NB4 (cell line): ENCODE results near the gene SLC39A8.

Experiments
- DNase-seq: peaks from one replicate; pipeline ENCODE4 v3.0.0; 2010; ENCODE audit warnings: low read depth
- H3K4me3 ChIP-seq: one replicate; pipeline ENCODE4 v1.5.1; 2011; ENCODE audit warnings: mild to moderate bottlenecking, low read depth, low read length, moderate library complexity
- MAX ChIP-seq: IDR thresholded peaks from 2 replicates; pipeline ENCODE4 v1.6.1; 2011; ENCODE audit warnings: low read depth, low read length
- MYC ChIP-seq: IDR thresholded peaks from 2 replicates; pipeline ENCODE4 v1.6.1; 2011; ENCODE audit warnings: low read depth, low read length
- POLR2A ChIP-seq: IDR thresholded peaks from 2 replicates; pipeline ENCODE4 v1.6.1; 2011; ENCODE audit warnings: mild to moderate bottlenecking; ENCODE audit not compliant: insufficient read length; ENCODE audit errors: extremely low read depth
- TF ChIP-seq, protein P1 (sequence below): IDR thresholded peaks from one replicate; pipeline ENCODE4 v1.5.1; 2012; ENCODE audit warnings: low read depth, low read length

The SLC39A8 gene

GRCh38 chr4:102305666-102306065 lies 39.6 kb downstream of the SLC39A8 start:
- DNase-seq, result no peak
- no peak for TF ChIP-seq MAX
- TF ChIP-seq, protein P1, sequence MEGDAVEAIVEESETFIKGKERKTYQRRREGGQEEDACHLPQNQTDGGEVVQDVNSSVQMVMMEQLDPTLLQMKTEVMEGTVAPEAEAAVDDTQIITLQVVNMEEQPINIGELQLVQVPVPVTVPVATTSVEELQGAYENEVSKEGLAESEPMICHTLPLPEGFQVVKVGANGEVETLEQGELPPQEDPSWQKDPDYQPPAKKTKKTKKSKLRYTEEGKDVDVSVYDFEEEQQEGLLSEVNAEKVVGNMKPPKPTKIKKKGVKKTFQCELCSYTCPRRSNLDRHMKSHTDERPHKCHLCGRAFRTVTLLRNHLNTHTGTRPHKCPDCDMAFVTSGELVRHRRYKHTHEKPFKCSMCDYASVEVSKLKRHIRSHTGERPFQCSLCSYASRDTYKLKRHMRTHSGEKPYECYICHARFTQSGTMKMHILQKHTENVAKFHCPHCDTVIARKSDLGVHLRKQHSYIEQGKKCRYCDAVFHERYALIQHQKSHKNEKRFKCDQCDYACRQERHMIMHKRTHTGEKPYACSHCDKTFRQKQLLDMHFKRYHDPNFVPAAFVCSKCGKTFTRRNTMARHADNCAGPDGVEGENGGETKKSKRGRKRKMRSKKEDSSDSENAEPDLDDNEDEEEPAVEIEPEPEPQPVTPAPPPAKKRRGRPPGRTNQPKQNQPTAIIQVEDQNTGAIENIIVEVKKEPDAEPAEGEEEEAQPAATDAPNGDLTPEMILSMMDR, result no peak
- H3K4me3 ChIP-seq, result no peak overlapping the region

- TF ChIP-seq MAX, result no peak
- TF ChIP-seq POLR2A, result no peak
- TF ChIP-seq MYC, result no peak
- TF ChIP-seq, protein P1, result no peak
- no peak overlapping the region for H3K4me3 ChIP-seq
- DNase-seq, result no peak
Measured at GRCh38 chr4:102302762-102303161, 42.5 kb downstream of the SLC39A8 start.

DNA sequence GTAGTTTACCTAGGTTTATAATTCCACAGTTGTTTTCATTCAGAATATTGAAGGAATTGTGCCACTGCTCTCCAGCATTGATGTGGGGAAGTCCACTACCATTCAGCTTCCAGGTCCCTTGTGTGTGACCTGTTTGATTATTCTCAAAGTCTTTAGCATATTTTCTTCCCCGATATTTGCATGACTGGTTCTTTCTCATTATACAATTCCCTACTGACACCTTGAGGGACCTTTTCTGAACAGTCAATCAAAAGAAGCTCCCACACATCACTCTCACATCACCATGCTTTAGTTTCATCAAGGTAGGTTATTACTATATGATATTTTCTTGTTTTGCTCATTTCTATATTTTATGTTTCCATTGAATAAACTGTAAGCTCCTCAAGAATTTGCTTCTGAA lies 44.1 kb downstream of the SLC39A8 start:
- TF ChIP-seq MAX, result no peak
- no peak for TF ChIP-seq POLR2A
- TF ChIP-seq MYC, result no peak
- TF ChIP-seq, protein P1, result no peak
- no peak overlapping the region for H3K4me3 ChIP-seq
- no peak for DNase-seq

DNA sequence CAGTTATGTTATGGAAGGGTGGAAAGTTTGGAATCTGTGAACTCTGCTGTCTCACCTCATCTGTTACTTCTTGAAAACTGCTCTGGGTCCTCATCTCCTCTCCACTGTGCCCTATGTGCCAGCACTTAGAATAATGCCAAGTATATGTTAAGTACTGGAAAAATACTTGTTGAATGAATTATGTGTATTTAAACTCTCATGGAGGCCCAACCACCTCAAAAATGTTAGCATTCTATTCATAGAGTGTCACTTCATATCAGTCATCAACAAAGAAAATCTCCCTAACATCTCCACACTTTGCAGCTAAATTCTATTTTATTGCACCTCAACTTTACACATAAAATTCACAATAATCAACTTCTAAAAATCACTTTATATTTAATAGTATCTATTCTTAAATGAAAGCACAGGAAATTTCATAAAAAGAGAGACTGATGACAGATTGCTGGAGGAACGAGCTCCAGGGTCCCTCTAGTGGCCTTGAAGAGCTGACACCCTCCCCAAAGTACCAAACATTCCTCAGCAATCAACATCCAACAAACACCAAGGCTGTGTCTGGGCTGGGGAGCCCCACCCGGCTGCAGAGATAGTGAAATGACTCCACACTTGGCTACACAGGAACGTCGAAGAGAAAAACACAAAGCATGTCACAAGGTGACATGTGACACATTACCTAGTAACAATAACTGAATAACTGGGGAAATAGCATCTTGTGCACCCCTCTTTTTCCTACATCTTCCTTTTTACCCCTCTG lies 45.8 kb downstream of the SLC39A8 start:
- DNase-seq, result peak; percentile 47
- H3K4me3 ChIP-seq, result no peak overlapping the region
- TF ChIP-seq, protein P1, result peak; percentile 64
- TF ChIP-seq POLR2A, result no peak

GRCh38 chr4:102298716-102299115 lies 46.6 kb downstream of the SLC39A8 start:
- no peak overlapping the region for H3K4me3 ChIP-seq
- TF ChIP-seq POLR2A (no peak), MYC (no peak), MAX (no peak)
- TF ChIP-seq, protein P1, result no peak
- no peak for DNase-seq
